Common myeloid progenitor, CD34-positive (primary cell): ENCODE data around the gene KRI1.

Experiments
- CTCF ChIA-PET: fragments of 350-600 bp; sonication (Branson Sonifier 250); formaldehyde crosslinking; loops from one replicate; lab custom pipeline; 2021; ENCODE audit warnings: antibody characterized with exemption; lab: Charles Lee
- POLR2A ChIA-PET: fragments of 350-600 bp; sonication (Branson Sonifier 250); formaldehyde crosslinking; loops from one replicate; lab custom pipeline; 2021; ENCODE audit warnings: antibody characterized with exemption; lab: Charles Lee
- DNase-seq, 3 donors: peaks; one replicate each; pipeline versions ENCODE4 v3.0.0 to v3.0.0-alpha.2; 2013
- H3K27ac ChIP-seq, 2 experiments: 1 replicate in 1 of 2; 2 replicates in 1 of 2; pipeline ENCODE4 v1.7.0; 2013; ENCODE audit warnings: inconsistent platforms in 2 of 2, low read length in 2 of 2, mild to moderate bottlenecking in 2 of 2, low read depth in 1 of 2, moderate library complexity in 1 of 2; ENCODE audit not compliant: severe bottlenecking in 2 of 2, insufficient read depth in 1 of 2, poor library complexity in 1 of 2
- H3K27me3 ChIP-seq, 5 experiments: replicated peaks in 2 of 5; 1 replicate in 3 of 5; 2 replicates in 2 of 5; pipeline versions ENCODE4 v1.6.1 to v1.7.0; 2013; ENCODE audit warnings: low read length in 4 of 5, mild to moderate bottlenecking in 2 of 5, moderate library complexity in 2 of 5, inconsistent platforms in 1 of 5; ENCODE audit not compliant: insufficient read depth in 5 of 5, control insufficient read depth in 4 of 5
- H3K36me3 ChIP-seq, 4 experiments: 1 replicate in 2 of 4; 2 replicates in 2 of 4; pipeline versions ENCODE4 v1.6.1 to v1.7.0; 2013; ENCODE audit warnings: low read length in 3 of 4, control low read depth in 1 of 4, mild to moderate bottlenecking in 1 of 4; ENCODE audit not compliant: control insufficient read depth in 4 of 4, insufficient read depth in 4 of 4
- H3K4me1 ChIP-seq, 4 experiments: 1 replicate in 3 of 4; 2 replicates in 1 of 4; pipeline versions ENCODE4 v1.6.1 to v1.7.1; 2013; ENCODE audit warnings: low read length in 3 of 4, mild to moderate bottlenecking in 3 of 4, control low read depth in 1 of 4, inconsistent platforms in 1 of 4, moderate library complexity in 1 of 4; ENCODE audit not compliant: control insufficient read depth in 4 of 4, insufficient read depth in 4 of 4; ENCODE audit errors: control extremely low read depth in 1 of 4
- H3K4me3 ChIP-seq, 7 experiments: 1 replicate in 4 of 7; 2 replicates in 3 of 7; pipeline versions ENCODE4 v1.5.1 to v1.7.0; 2013; ENCODE audit warnings: mild to moderate bottlenecking in 7 of 7, low read length in 6 of 7, moderate library complexity in 6 of 7, inconsistent platforms in 2 of 7, low read depth in 2 of 7, control low read depth in 1 of 7; ENCODE audit not compliant: insufficient read depth in 4 of 7, control insufficient read depth in 1 of 7; ENCODE audit errors: extremely low read depth in 1 of 7
- H3K9me3 ChIP-seq, 5 experiments: 1 replicate in 4 of 5; 2 replicates in 1 of 5; pipeline versions ENCODE4 v1.6.1 to v1.7.1; 2013; ENCODE audit warnings: low read length in 4 of 5, mild to moderate bottlenecking in 2 of 5, inconsistent platforms in 1 of 5, low read depth in 1 of 5, moderate library complexity in 1 of 5; ENCODE audit not compliant: control insufficient read depth in 4 of 5, insufficient read depth in 2 of 5; ENCODE audit errors: control extremely low read depth in 1 of 5
- WGBS: methylation state at CpG from one replicate; pipeline ENCODE4 v1.1.5; 2013; ENCODE audit not compliant: insufficient coverage; 5-methylcytosine and 5-hydroxymethylcytosine counted together

The KRI1 gene

GRCh38 chr19:10521461-10522171 is 44.2 kb downstream of the KRI1 start:
- Histone ChIP-seq H3K27me3 (peaks cover 0 to 39% (median 27%) of the 10 kb centered on the region in 5 experiments), H3K36me3 (no peaks in the 10 kb centered on the region), H3K4me3 (no peak overlapping the region), H3K4me1 (peaks cover 0 to 23% (median 19%) of the 10 kb centered on the region in 4 experiments), H3K27ac (no peak overlapping the region), H3K9me3 (no peaks in the 10 kb centered on the region)
- ChIA-PET CTCF (interaction anchor here (1.7 kb wide), 1 partner anchor 12 kb away, joined by 4 read pairs; no protein-coding TSS in a partner anchor), POLR2A (no interaction called here)
- WGBS: 94% methylated on average over 13 of the region's 13 CpGs
- no peak for DNase-seq

- DNase-seq: no peak
- Histone ChIP-seq H3K9me3 (no peaks in the 10 kb centered on the region), H3K36me3 (no peaks in the 10 kb centered on the region), H3K27me3 (peaks cover 2 to 47% (median 32%) of the 10 kb centered on the region in 5 experiments), H3K27ac (no peak overlapping the region), H3K4me1 (peaks cover 0 to 23% (median 19%) of the 10 kb centered on the region in 4 experiments), H3K4me3 (no peak overlapping the region)
- ChIA-PET POLR2A (no interaction called here), CTCF (interaction anchor here (0.6 to 1.5 kb wide), 4 partner anchors 13 to 137 kb away, joined by 3 to 5 read pairs (median 3); no protein-coding TSS in a partner anchor)
- WGBS: 89% methylated on average over 7 of the region's 15 CpGs
These were observed 45.0 kb downstream of the KRI1 start for GRCh38 chr19:10520652-10521318.

- WGBS: 81% methylated on average over 7 of the region's 7 CpGs
- ChIA-PET CTCF (interaction anchor here (0.6 to 1.5 kb wide), 3 partner anchors 12 to 61 kb away, joined by 3 to 5 read pairs (median 3); no protein-coding TSS in a partner anchor), POLR2A (no interaction called here)
- H3K4me3 ChIP-seq: no peak overlapping the region
- DNase-seq: no peak
- H3K27ac ChIP-seq: no peak overlapping the region
- peaks cover 4 to 61% (median 38%) of the 10 kb centered on the region in 5 experiments for H3K27me3 ChIP-seq
- H3K4me1 ChIP-seq: peaks cover 0 to 29% (median 24%) of the 10 kb centered on the region in 4 experiments
- no peaks in the 10 kb centered on the region for H3K9me3 ChIP-seq
- no peaks in the 10 kb centered on the region for H3K36me3 ChIP-seq
These were observed 46.4 kb downstream of the KRI1 start for GRCh38 chr19:10519421-10519820.

GRCh38 chr19:10518444-10519361 is 47.1 kb downstream of the KRI1 start:
- Histone ChIP-seq H3K36me3 (no peaks in the 10 kb centered on the region), H3K9me3 (no peaks in the 10 kb centered on the region), H3K27me3 (peaks cover 4 to 68% (median 43%) of the 10 kb centered on the region in 5 experiments), H3K27ac (no peak overlapping the region), H3K4me3 (peak overlapping the region in 1 of 7 experiments; percentile 33), H3K4me1 (peaks cover 0 to 36% (median 31%) of the 10 kb centered on the region in 4 experiments)
- DNase-seq: no peak
- 12% methylated on average over 24 of the region's 33 CpGs for WGBS
- ChIA-PET CTCF (interaction anchor here (0.6 kb wide), 1 partner anchor 11 kb away, joined by 3 read pairs; no protein-coding TSS in a partner anchor), POLR2A (no interaction called here)

- H3K4me1 ChIP-seq: peaks cover 0 to 36% (median 32%) of the 10 kb centered on the region in 4 experiments
- peak overlapping the region in 2 of 7 experiments; percentile 33 to 60 for H3K4me3 ChIP-seq
- DNase-seq: peak in 2 of 3 donors; percentile 51 to 56
- no peak overlapping the region for H3K27ac ChIP-seq
- peaks cover 4 to 76% (median 51%) of the 10 kb centered on the region in 5 experiments for H3K27me3 ChIP-seq
- no peaks in the 10 kb centered on the region for H3K36me3 ChIP-seq
- POLR2A ChIA-PET: interaction anchor here (0.5 to 0.9 kb wide), 2 partner anchors 10 to 228 kb away, joined by 3 to 6 read pairs; partner anchors contain the start of gene ICAM5
- WGBS: 1% methylated on average over 14 of the region's 27 CpGs
- H3K9me3 ChIP-seq: no peaks in the 10 kb centered on the region
- CTCF ChIA-PET: interaction anchor here (1.2 kb wide), 1 partner anchor 10 kb away, joined by 4 read pairs; no protein-coding TSS in a partner anchor
These were observed 47.9 kb downstream of the KRI1 start for GRCh38 chr19:10517760-10518443.

- H3K9me3 ChIP-seq: no peaks in the 10 kb centered on the region
- DNase-seq: no peak
- no peaks in the 10 kb centered on the region for H3K36me3 ChIP-seq
- ChIA-PET POLR2A (interaction anchor here (0.9 kb wide), 1 partner anchor 228 kb away, joined by 3 read pairs; the partner anchor contains the start of gene ICAM5), CTCF (interaction anchor here (1.1 to 1.3 kb wide), 3 partner anchors 9 to 20 kb away, joined by 3 to 5 read pairs (median 4); partner anchors contain the start of gene KEAP1)
- H3K4me1 ChIP-seq: peaks cover 0 to 36% (median 32%) of the 10 kb centered on the region in 4 experiments
- H3K27me3 ChIP-seq: peaks cover 4 to 81% (median 51%) of the 10 kb centered on the region in 5 experiments
- H3K27ac ChIP-seq: no peak within 1 kb of the TSS
- WGBS: 5% methylated on average over 37 of the region's 39 CpGs
- peak within 1 kb of the TSS in 2 of 7 experiments; percentile 33 to 60 for H3K4me3 ChIP-seq
These were observed 48.5 kb downstream of the KRI1 start, which contains the start of gene S1PR5 for GRCh38 chr19:10517361-10517759. S1PR5 (minus strand) TSS chr19:10517447; CDS start chr19:10515011, 2,436 bp downstream.
